Adrenal gland (tissue), 12 donors: Measurements from ENCODE around the gene PRKCB. TPM values are rescaled to one million over a fixed set of nuclear protein-coding genes. Genes with fewer than 3 reads are reported as not detected.

ENCODE experiments used
- DNase-seq, 7 donors: peaks; one replicate each; pipeline ENCODE4 v3.0.0-alpha.2; 2019 to 2020
- H3K27ac ChIP-seq, 5 donors: fragments of 200-600 bp; sonication (generic) in 4 of 5; 1 replicate in 3 of 5; 2 replicates in 2 of 5; pipeline versions ENCODE4 v1.5.1 to v1.8.0; 2016 to 2020; ENCODE audit warnings: mild to moderate bottlenecking in 1 of 5
- H3K27me3 ChIP-seq: fragments of 200-600 bp; 2 replicates; pipeline ENCODE4 v1.8.0; 2021
- H3K36me3 ChIP-seq, 2 donors: fragments of 200-600 bp; replicated peaks in 1 of 2; 1 replicate in 1 of 2; 2 replicates in 1 of 2; pipeline versions ENCODE4 v1.5.1 to v1.8.0; 2018 to 2022
- H3K4me1 ChIP-seq, 2 donors: fragments of 200-600 bp; replicated peaks in 1 of 2; 1 replicate in 1 of 2; 2 replicates in 1 of 2; pipeline versions ENCODE4 v1.5.1 to v1.8.0; 2018 to 2021
- H3K4me3 ChIP-seq, 4 donors: fragments of 200-600 bp; sonication (generic) in 3 of 4; one replicate each; pipeline ENCODE4 v1.5.1; 2016 to 2018
- H3K9me3 ChIP-seq, 3 donors: fragments of 200-600 bp; sonication (generic) in 1 of 3; replicated peaks in 1 of 3; 1 replicate in 2 of 3; 2 replicates in 1 of 3; pipeline versions ENCODE4 v1.5.1 to v1.8.0; 2016 to 2021
- POLR2A ChIP-seq, 2 donors: fragments of 450-650 bp; IDR thresholded peaks; one replicate each; pipeline ENCODE4 v1.6.1; 2017; ENCODE audit warnings: antibody characterized with exemption in 2 of 2, mild to moderate bottlenecking in 2 of 2, moderate library complexity in 1 of 2
- WGBS, 4 donors: extraction: QIAGEN DNeasy Blood & Tissue Kit in 2 of 4; methylation state at CpG; one replicate each; pipeline versions ENCODE4 v1.1.5 to v1.1.7; 2013 to 2017; 5-methylcytosine and 5-hydroxymethylcytosine counted together
- intact Hi-C, 2 donors: fragments of 100-400 bp; cut with DNase I; formaldehyde crosslinking; loops; one replicate each; pipeline versions ENCODE4 v1.14.1 to v1.15.0; 2022 to 2023
- polyA plus RNA-seq, 3 donors: library from polyadenylated mRNA; stranded (reverse); fragments of 200-250 nt in 2 of 3; fragments of 350-450 nt in 1 of 3; fragmentation: Illumina TruSeq in 1 of 3; extraction: RNeasy Lipid Tissue Mini Kit (QIAGEN cat#74804) in 1 of 3; gene quantifications; one replicate each; pipeline ENCODE4 v1.2.3, GENCODE V29; 2013 to 2014
- total RNA-seq, 9 donors: library from RNA; depleted of rRNA in 4 of 9; stranded (reverse); fragments of >200 nt in 4 of 9; fragments of 120-200 nt in 1 of 9; fragmentation: NEBNext Ultra II Directional in 1 of 9; extraction: Animal tissue kit (Norgen Biotek cat#: 25700) in 1 of 9; gene quantifications; one replicate each; pipeline versions ENCODE4 v1.1.0 to v1.2.4, GENCODE V29; 2013 to 2023
- TF ChIP-seq, protein P1 (sequence below), 6 experiments: fragments of 450-650 bp in 4 of 6; fragments of 200-600 bp in 2 of 6; sonication (generic) in 1 of 6; IDR thresholded peaks; 1 replicate in 5 of 6; 2 replicates in 1 of 6; pipeline versions ENCODE4 v1.5.1 to v1.8.0; 2016 to 2021; ENCODE audit warnings: antibody characterized with exemption in 6 of 6, mild to moderate bottlenecking in 2 of 6, moderate library complexity in 1 of 6
- donor health status: healthy with polysubstance abuse.
- donor health status: Bipolar disorder and iron deficiency.
- donor health status: DM: yes; HTN: yes; CAD: no.
- donor health status: DM: no; HTN: no; CAD: no.
- donor health status: DM: no; HTN: no; CAD: no.
- donor health status: DM: yes; HTN: yes; CAD: no.

Gene PRKCB
- total and polyA plus RNA-seq, 12 donors: 0.54 to 8.0 (median 3.0) TPM

- 24 to 43% (median 30%) methylated on average over 4 of the region's 4 CpGs for WGBS, 4 donors
- intact Hi-C loops: no loop called here
- no peaks in the 10 kb centered on the region for H3K9me3 ChIP-seq
- H3K4me3 ChIP-seq: no peak overlapping the region
- TF ChIP-seq POLR2A (IDR thresholded peaks at IDR 0.05): no peak
- TF ChIP-seq, protein P1, sequence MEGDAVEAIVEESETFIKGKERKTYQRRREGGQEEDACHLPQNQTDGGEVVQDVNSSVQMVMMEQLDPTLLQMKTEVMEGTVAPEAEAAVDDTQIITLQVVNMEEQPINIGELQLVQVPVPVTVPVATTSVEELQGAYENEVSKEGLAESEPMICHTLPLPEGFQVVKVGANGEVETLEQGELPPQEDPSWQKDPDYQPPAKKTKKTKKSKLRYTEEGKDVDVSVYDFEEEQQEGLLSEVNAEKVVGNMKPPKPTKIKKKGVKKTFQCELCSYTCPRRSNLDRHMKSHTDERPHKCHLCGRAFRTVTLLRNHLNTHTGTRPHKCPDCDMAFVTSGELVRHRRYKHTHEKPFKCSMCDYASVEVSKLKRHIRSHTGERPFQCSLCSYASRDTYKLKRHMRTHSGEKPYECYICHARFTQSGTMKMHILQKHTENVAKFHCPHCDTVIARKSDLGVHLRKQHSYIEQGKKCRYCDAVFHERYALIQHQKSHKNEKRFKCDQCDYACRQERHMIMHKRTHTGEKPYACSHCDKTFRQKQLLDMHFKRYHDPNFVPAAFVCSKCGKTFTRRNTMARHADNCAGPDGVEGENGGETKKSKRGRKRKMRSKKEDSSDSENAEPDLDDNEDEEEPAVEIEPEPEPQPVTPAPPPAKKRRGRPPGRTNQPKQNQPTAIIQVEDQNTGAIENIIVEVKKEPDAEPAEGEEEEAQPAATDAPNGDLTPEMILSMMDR (IDR thresholded peaks at IDR 0.05): no peak
- DNase-seq: no peak
- no peaks in the 10 kb centered on the region for H3K4me1 ChIP-seq
- H3K27ac ChIP-seq: no peak overlapping the region
- H3K36me3 ChIP-seq: no peaks in the 10 kb centered on the region
- no peaks in the 10 kb centered on the region for H3K27me3 ChIP-seq
Observed at GRCh38 chr16:23974223-23974622, 138.4 kb downstream of the PRKCB start.

DNA sequence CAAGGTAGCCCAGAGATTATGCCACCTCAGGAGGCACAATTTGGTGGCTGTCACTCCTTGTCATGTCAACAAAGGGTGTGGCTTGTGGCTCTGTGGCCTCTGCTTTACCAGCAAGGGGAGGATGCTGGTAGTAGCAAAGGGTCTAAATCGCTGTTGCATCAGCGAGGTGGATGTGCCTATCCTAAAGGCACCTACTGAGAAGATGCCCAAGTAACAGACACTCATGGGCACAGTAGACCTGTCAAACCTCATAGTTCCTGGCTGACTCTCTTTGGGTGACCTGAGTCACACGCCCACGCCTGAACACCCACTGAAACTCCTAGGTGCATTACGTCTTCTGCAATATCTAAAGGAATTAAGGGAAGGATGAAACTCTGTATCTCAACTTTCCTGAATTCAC lies 139.5 kb downstream of the PRKCB start:
- Histone ChIP-seq H3K27ac (no peak overlapping the region), H3K27me3 (no peaks in the 10 kb centered on the region), H3K4me1 (no peaks in the 10 kb centered on the region), H3K9me3 (no peaks in the 10 kb centered on the region), H3K36me3 (no peaks in the 10 kb centered on the region), H3K4me3 (no peak overlapping the region)
- WGBS, 4 donors: 75 to 92% (median 85%) methylated on average over 4 to 5 of the region's 5 CpGs
- intact Hi-C loops: no loop called here
- TF ChIP-seq POLR2A (IDR thresholded peaks at IDR 0.05): no peak
- TF ChIP-seq, protein P1 (IDR thresholded peaks at IDR 0.05): no peak
- DNase-seq: no peak

DNA sequence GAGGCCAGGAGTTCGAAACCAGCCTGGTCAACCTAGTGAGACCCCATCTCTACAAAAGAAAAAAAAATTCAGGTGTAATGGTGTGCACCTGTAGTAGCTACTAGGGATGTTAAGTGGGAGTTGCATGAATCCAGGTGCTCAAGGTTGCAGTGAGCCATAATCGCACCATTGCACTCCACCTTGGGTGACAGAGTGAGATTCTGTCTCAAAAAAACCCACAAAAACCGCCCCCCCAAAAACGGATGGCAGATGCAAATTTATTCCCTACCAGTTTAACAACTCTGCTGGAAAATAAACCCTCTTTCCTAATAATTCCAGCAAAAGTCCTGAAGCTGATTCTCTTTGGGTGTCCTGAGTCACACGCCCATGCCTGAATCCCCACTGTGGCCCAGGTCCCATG lies 140.3 kb downstream of the PRKCB start:
- H3K9me3 ChIP-seq: no peaks in the 10 kb centered on the region
- no peak overlapping the region for H3K27ac ChIP-seq
- no peaks in the 10 kb centered on the region for H3K4me1 ChIP-seq
- intact Hi-C loops: no loop called here
- H3K36me3 ChIP-seq: no peaks in the 10 kb centered on the region
- H3K4me3 ChIP-seq: no peak overlapping the region
- no peak for DNase-seq
- no peaks in the 10 kb centered on the region for H3K27me3 ChIP-seq
- WGBS, 4 donors: 76 to 80% (median 77%) methylated on average over 4 to 5 of the region's 5 CpGs
- TF ChIP-seq, protein P1 (IDR thresholded peaks at IDR 0.05): no peak
- no peak for TF ChIP-seq POLR2A (IDR thresholded peaks at IDR 0.05)

DNA sequence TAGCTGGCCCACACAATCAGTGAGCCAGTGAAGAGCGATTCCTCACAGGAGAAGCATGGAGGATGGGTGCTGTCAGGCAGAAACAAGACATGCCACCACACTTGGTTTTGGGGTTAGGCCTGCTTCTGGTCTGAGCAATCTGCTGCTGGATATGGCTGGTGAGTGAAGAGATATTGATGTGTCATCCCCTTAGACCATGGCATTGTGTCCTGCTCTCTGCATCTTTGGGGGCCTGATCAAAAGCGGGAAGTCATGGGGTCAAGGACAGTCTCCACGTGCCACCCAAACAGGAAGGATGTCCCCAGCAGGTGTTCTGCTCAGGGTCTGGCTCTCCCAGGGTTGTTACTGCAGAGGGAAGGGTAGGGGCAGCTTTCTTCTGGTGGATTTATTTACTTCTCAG lies 140.7 kb downstream of the PRKCB start:
- Histone ChIP-seq H3K4me3 (no peak overlapping the region), H3K4me1 (no peaks in the 10 kb centered on the region), H3K27me3 (no peaks in the 10 kb centered on the region), H3K27ac (no peak overlapping the region), H3K9me3 (no peaks in the 10 kb centered on the region), H3K36me3 (no peaks in the 10 kb centered on the region)
- no peak for DNase-seq
- 31 to 52% (median 49%) methylated on average over 3 of the region's 3 CpGs for WGBS, 4 donors
- TF ChIP-seq POLR2A (IDR thresholded peaks at IDR 0.05): no peak
- TF ChIP-seq, protein P1 (IDR thresholded peaks at IDR 0.05): no peak
- intact Hi-C loops: no loop called here
